ENCODE measurements around the gene PA2G4. TPM values are rescaled to one million over a fixed set of nuclear protein-coding genes. Genes with fewer than 3 reads are reported as not detected.
"Not testable (repeated sequence)": the region's sequence is repeated elsewhere in the genome, so short reads cannot be mapped to it uniquely, and the experiment has no call there.

The PA2G4 gene
- total RNA-seq, 1 donor = 115 TPM

GRCh38 chr12:56153678-56154065 is 49.3 kb downstream of the PA2G4 start:
- Histone ChIP-seq H2AFZ (ENCODE audit: low read length) (no peak overlapping the region), H3K27ac (ENCODE audit: low read depth, low read length) (no peak overlapping the region), H4K20me1 (ENCODE audit: insufficient read depth, low read length) (no peaks in the 10 kb centered on the region), H3K36me3 (ENCODE audit: insufficient read depth, low read length) (peaks cover 11% of the 10 kb centered on the region), H3K4me2 (ENCODE audit: insufficient read depth, low read length) (peak overlapping the region; percentile 90), H3K27me3 (ENCODE audit: insufficient read depth, low read length) (no peaks in the 10 kb centered on the region), H3K4me3 (ENCODE audit: insufficient read depth, low read length) (peak overlapping the region; percentile 88), H3K79me2 (ENCODE audit: insufficient read depth, low read length) (peaks cover 21% of the 10 kb centered on the region), H3K9me3 (ENCODE audit: low read depth, low read length) (no peaks in the 10 kb centered on the region), H3K4me1 (ENCODE audit: insufficient read depth, low read length) (peaks cover 21% of the 10 kb centered on the region)
- no peak for DNase-seq (ENCODE audit: insufficient read length, low spot score, missing footprints)
- TF ChIP-seq CTCF (IDR thresholded peaks at IDR 0.05; ENCODE audit: extremely low read depth, low read depth, low read length) = no peak

- Histone ChIP-seq H3K79me2 (ENCODE audit: insufficient read depth, low read length) (peaks cover 27% of the 10 kb centered on the region), H2AFZ (ENCODE audit: low read length) (no peak overlapping the region), H3K9me3 (ENCODE audit: low read depth, low read length) (no peaks in the 10 kb centered on the region), H3K4me1 (ENCODE audit: insufficient read depth, low read length) (peaks cover 22% of the 10 kb centered on the region), H3K36me3 (ENCODE audit: insufficient read depth, low read length) (peaks cover 13% of the 10 kb centered on the region), H4K20me1 (ENCODE audit: insufficient read depth, low read length) (peaks cover 6% of the 10 kb centered on the region), H3K4me2 (ENCODE audit: insufficient read depth, low read length) (no peak overlapping the region), H3K4me3 (ENCODE audit: insufficient read depth, low read length) (no peak overlapping the region), H3K27me3 (ENCODE audit: insufficient read depth, low read length) (no peaks in the 10 kb centered on the region), H3K27ac (ENCODE audit: low read depth, low read length) (no peak overlapping the region)
- TF ChIP-seq CTCF (IDR thresholded peaks at IDR 0.05; ENCODE audit: extremely low read depth, low read depth, low read length) = no peak
- DNase-seq (ENCODE audit: insufficient read length, low spot score, missing footprints) = no peak
These were observed 50.0 kb downstream of the PA2G4 start for GRCh38 chr12:56154246-56154771.

DNA sequence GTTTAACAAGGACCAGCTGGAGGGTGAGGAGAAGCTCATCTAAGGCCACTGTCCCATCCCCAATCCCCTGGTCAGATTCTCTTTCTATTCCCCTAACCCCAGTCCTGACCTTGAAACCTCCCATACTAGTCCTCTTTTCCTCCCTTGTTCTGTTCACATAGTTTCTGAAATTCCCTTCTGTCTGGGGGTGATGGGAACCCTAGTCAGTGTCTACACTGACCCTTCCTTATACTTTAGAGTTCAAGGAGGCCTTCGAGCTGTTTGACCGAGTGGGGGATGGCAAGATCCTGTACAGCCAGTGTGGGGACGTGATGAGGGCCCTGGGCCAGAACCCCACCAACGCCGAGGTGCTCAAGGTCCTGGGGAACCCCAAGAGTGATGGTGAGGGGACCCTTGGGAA is 50.5 kb downstream of the PA2G4 start:
- H3K79me2 ChIP-seq (ENCODE audit: insufficient read depth, low read length) = peaks cover 32% of the 10 kb centered on the region
- H3K4me1 ChIP-seq (ENCODE audit: insufficient read depth, low read length) = peaks cover 27% of the 10 kb centered on the region
- no peaks in the 10 kb centered on the region for H3K27me3 ChIP-seq (ENCODE audit: insufficient read depth, low read length)
- no peak overlapping the region for H3K4me2 ChIP-seq (ENCODE audit: insufficient read depth, low read length)
- H3K27ac ChIP-seq (ENCODE audit: low read depth, low read length) = no peak overlapping the region
- TF ChIP-seq CTCF (IDR thresholded peaks at IDR 0.05; ENCODE audit: extremely low read depth, low read depth, low read length) = no peak
- DNase-seq (ENCODE audit: insufficient read length, low spot score, missing footprints) = no peak
- H3K36me3 ChIP-seq (ENCODE audit: insufficient read depth, low read length) = peaks cover 18% of the 10 kb centered on the region
- H2AFZ ChIP-seq (ENCODE audit: low read length) = no peak overlapping the region
- peaks cover 11% of the 10 kb centered on the region for H4K20me1 ChIP-seq (ENCODE audit: insufficient read depth, low read length)
- H3K9me3 ChIP-seq (ENCODE audit: low read depth, low read length) = no peaks in the 10 kb centered on the region
- H3K4me3 ChIP-seq (ENCODE audit: insufficient read depth, low read length) = no peak overlapping the region

DNA sequence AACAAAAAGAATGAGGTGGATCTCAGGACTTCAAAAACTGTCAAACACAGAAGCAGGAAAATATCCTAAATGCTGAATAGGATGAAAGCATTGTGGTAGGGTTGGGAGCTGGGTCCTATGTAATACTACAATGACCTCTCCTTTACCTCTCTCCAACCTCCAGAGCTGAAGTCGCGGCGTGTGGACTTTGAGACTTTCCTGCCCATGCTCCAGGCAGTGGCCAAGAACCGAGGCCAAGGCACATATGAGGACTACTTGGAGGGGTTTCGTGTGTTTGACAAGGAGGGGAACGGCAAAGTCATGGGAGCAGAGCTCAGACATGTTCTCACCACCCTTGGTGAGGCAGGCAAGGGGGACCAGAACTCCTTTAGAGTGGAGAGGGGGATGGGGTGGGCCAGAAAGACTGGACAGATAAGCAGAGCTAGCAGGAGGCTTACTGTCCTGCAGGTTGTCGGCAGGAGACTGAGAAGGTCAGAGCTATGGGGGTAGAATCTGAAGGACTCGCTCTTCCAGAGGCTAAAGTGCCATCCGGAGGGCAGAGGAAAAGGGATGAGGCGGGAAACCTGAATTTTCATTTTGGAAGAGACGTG is 51.0 kb downstream of the PA2G4 start:
- Histone ChIP-seq H3K36me3 (ENCODE audit: insufficient read depth, low read length) (peaks cover 24% of the 10 kb centered on the region), H3K4me1 (ENCODE audit: insufficient read depth, low read length) (peaks cover 32% of the 10 kb centered on the region), H3K9me3 (ENCODE audit: low read depth, low read length) (no peaks in the 10 kb centered on the region), H2AFZ (ENCODE audit: low read length) (no peak overlapping the region), H3K27ac (ENCODE audit: low read depth, low read length) (no peak overlapping the region), H3K27me3 (ENCODE audit: insufficient read depth, low read length) (no peaks in the 10 kb centered on the region), H4K20me1 (ENCODE audit: insufficient read depth, low read length) (peaks cover 16% of the 10 kb centered on the region), H3K4me2 (ENCODE audit: insufficient read depth, low read length) (no peak overlapping the region), H3K79me2 (ENCODE audit: insufficient read depth, low read length) (peaks cover 38% of the 10 kb centered on the region), H3K4me3 (ENCODE audit: insufficient read depth, low read length) (no peak overlapping the region)
- no peak for DNase-seq (ENCODE audit: insufficient read length, low spot score, missing footprints)
- no peak for TF ChIP-seq CTCF (IDR thresholded peaks at IDR 0.05; ENCODE audit: extremely low read depth, low read depth, low read length)

GRCh38 chr12:56156464-56157200 is 52.3 kb downstream of the PA2G4 start:
- peak overlapping the region; percentile 99 for H3K4me2 ChIP-seq (ENCODE audit: insufficient read depth, low read length)
- not testable (repeated sequence) for DNase-seq (ENCODE audit: insufficient read length, low spot score, missing footprints); H3K9me3 ChIP-seq (ENCODE audit: low read depth, low read length); H3K27me3 ChIP-seq (ENCODE audit: insufficient read depth, low read length)
- H3K4me3 ChIP-seq (ENCODE audit: insufficient read depth, low read length) = peak overlapping the region; percentile 92
- peaks cover 36% of the 10 kb centered on the region for H3K4me1 ChIP-seq (ENCODE audit: insufficient read depth, low read length)
- H3K36me3 ChIP-seq (ENCODE audit: insufficient read depth, low read length) = peaks cover 37% of the 10 kb centered on the region
- peaks cover 50% of the 10 kb centered on the region for H3K79me2 ChIP-seq (ENCODE audit: insufficient read depth, low read length)
- peaks cover 29% of the 10 kb centered on the region for H4K20me1 ChIP-seq (ENCODE audit: insufficient read depth, low read length)
- peak overlapping the region; percentile 86 for H2AFZ ChIP-seq (ENCODE audit: low read length)
- peak overlapping the region; percentile 73 for H3K27ac ChIP-seq (ENCODE audit: low read depth, low read length)

Measured in osteoblast (primary cell).